GM19193 (cell line): Measurements from ENCODE around the gene IGFBP6.

Experiments
- POLR2A ChIP-seq: IDR thresholded peaks from 4 replicates; pipeline ENCODE4 v1.6.1; 2011; ENCODE audit not compliant: insufficient read depth, insufficient read length; ENCODE audit errors: extremely low read depth

The IGFBP6 gene

GRCh38 chr12:53097564-53098353 lies at the start of gene IGFBP6:
Gene IGFBP6 (plus strand): TSS chr12:53097667. CDS start chr12:53097718, 51 bp downstream.
- TF ChIP-seq POLR2A, result peak; percentile 40

GRCh38 chr12:53048033-53048779 lies 49.3 kb upstream of the IGFBP6 start:
- no peak for TF ChIP-seq POLR2A

GRCh38 chr12:53048780-53049401 lies 48.6 kb upstream of the IGFBP6 start:
- TF ChIP-seq POLR2A, result no peak

- no peak for TF ChIP-seq POLR2A
Measured at GRCh38 chr12:53049571-53050318, 47.7 kb upstream of the IGFBP6 start, which contains the start of gene TNS2. Gene TNS2 (plus strand): TSS chr12:53050065. CDS start chr12:53050186, 121 bp downstream.

- no peak for TF ChIP-seq POLR2A
Measured at GRCh38 chr12:53050426-53051057, 46.9 kb upstream of the IGFBP6 start.

GRCh38 chr12:53051058-53051880 lies 46.2 kb upstream of the IGFBP6 start:
- TF ChIP-seq POLR2A, result no peak

- no peak for TF ChIP-seq POLR2A
Measured at GRCh38 chr12:53051881-53052412, 45.5 kb upstream of the IGFBP6 start.

GRCh38 chr12:53052419-53053217 lies 44.8 kb upstream of the IGFBP6 start:
- TF ChIP-seq POLR2A, result no peak

- no peak for TF ChIP-seq POLR2A
Measured at GRCh38 chr12:53053218-53054111, 44.0 kb upstream of the IGFBP6 start.

- TF ChIP-seq POLR2A, result peak; percentile 20
Measured at GRCh38 chr12:53054112-53054878, 43.2 kb upstream of the IGFBP6 start.
